Stimulated activated effector memory CD8-positive, alpha-beta T cell treated with anti-CD3 and anti-CD28 coated beads, Interleukin-12 subunit alpha, Interleukin-12 subunit beta, amount 100 ng/mL, for 72 hours (primary cell): ENCODE measurements around the gene RGS14.
A peak's percentile ranks its signal among the peaks of the same experiment; 100 is the strongest.
"Not testable (repeated sequence)": the region's sequence is repeated elsewhere in the genome, so short reads cannot be mapped to it uniquely, and the experiment has no call there.

Experiments used
- ATAC-seq: fragments of 150-1000 bp; cut with Tn5 transposase; 2 replicates; pipeline ENCODE4 v1.10.0; 2021
- DNase-seq, 2 donors: peaks; one replicate each; pipeline ENCODE4 v3.0.0; 2021 to 2022; ENCODE audit warnings: low spot score in 2 of 2
- H3K27ac Mint-ChIP-seq: one replicate; pipeline ENCODE4 v1.8.0; 2022; ENCODE audit warnings: mild to moderate bottlenecking, mixed read lengths
- H3K36me3 Mint-ChIP-seq: one replicate; pipeline ENCODE4 v1.8.0; 2022; ENCODE audit warnings: mild to moderate bottlenecking, mixed read lengths
- H3K4me1 Mint-ChIP-seq: one replicate; pipeline ENCODE4 v1.8.0; 2022; ENCODE audit warnings: mixed read lengths
- H3K4me3 Mint-ChIP-seq: one replicate; pipeline ENCODE4 v1.8.0; 2022; ENCODE audit warnings: mild to moderate bottlenecking, mixed read lengths
- H3K9me3 Mint-ChIP-seq: one replicate; pipeline ENCODE4 v1.8.0; 2022; ENCODE audit warnings: mixed read lengths

Gene RGS14

DNA sequence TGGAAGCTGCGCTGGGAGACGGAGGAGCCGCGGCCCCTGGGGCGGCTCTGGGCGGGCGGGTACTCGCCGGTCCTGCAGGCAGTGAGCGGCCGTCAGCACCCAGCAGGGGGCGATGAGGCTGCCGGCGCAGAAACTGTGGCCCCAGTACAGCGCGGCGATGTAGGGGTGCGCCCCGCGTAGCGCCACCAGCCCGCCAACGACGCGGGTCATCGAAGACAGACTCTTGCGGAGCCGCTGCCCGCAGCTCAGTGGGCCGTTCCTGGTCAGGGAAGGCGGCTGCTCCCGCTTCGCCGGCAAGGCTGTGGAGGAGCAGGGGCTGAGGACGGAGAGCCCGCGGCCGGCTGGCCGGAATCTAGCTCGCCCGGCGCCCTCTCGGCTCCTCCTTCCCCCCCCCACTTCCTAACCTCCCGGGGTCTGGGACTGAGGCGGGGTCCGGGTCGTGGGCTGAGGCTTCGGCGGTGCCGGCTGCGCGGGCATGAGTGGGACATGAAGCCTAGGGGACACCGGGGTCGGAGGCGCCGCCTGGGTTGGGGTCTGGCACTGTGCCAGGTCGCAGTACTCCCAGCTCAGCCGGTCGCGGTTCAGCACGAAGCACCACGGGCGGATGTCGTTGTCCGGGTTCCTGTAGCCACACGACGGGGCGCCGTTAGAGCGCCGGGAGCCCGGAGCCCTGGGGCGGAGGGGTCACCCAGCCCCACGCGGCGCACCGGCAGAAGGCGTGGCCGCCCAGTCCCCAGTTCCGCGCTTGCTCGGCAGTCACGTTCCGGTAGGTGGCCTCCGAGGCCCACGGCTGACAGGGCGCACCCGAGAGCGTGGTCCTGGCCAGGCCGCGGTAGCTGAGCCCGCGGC, 46.3 kb downstream of the RGS14 start:
- DNase-seq (peak; percentile 79 to 92), ATAC-seq (peak; percentile 93)
- Mint-ChIP-seq H3K4me1 (peaks cover 36% of the 10 kb centered on the region), H3K9me3 (no peaks in the 10 kb centered on the region), H3K27ac (peak overlapping the region; percentile 48), H3K4me3 (peak overlapping the region; percentile 82), H3K36me3 (no peaks in the 10 kb centered on the region)

DNA sequence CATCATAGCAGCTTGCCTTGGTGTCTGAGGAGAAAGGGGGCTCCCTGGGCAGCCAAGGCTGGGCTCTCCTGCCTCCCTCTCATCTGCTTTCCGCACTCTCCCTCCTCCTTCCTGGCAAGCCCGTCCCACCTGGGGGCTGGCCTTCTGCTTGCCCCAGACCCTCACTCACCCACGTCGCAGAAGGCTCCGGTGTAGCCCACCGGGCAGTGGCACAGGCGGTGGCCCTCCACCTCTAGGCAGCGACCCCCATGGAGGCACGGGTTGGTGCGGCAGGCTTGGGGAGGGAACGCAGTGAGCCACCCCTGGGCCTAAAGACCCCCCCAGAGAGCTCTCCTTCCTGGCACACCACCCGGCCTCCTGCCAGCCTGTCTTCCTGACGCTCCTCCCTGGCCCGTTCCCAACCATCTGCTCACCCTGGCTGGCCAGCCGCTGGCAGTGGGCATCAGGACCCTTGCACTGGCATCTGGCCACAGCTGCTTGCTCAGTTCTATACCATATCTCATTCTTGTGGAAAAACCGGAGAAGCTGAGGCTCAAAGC, 47.0 kb downstream of the RGS14 start:
- Mint-ChIP-seq H3K27ac (peak overlapping the region; percentile 63), H3K4me3 (peak overlapping the region; percentile 82), H3K4me1 (peaks cover 41% of the 10 kb centered on the region), H3K9me3 (no peaks in the 10 kb centered on the region), H3K36me3 (no peaks in the 10 kb centered on the region)
- DNase-seq: no peak
- ATAC-seq: no peak

DNA sequence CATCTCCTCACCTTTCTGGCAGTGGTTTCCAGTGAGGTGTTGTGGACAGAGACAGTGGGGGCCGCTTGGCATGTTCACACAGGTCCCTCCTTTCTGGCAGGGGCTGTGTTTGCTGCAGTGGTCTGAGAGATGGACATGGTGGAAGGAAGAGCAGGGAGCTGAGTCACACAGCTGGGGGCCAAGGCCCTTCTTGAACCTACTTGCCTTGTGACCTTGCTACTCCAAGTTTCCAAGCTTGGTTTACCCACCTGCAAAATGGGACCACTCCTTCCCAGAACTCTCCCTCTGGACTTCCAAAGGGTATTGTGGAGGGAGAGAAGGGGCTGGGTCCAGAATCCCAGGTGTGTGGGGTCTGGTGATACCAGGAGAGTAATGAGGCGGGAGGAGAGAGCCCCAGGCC, 47.6 kb downstream of the RGS14 start:
- peaks cover 42% of the 10 kb centered on the region for H3K4me1 Mint-ChIP-seq
- H3K36me3 Mint-ChIP-seq: no peaks in the 10 kb centered on the region
- H3K27ac Mint-ChIP-seq: peak overlapping the region; percentile 63
- ATAC-seq: no peak
- H3K4me3 Mint-ChIP-seq: peak overlapping the region; percentile 82
- DNase-seq: no peak
- no peaks in the 10 kb centered on the region for H3K9me3 Mint-ChIP-seq

DNA sequence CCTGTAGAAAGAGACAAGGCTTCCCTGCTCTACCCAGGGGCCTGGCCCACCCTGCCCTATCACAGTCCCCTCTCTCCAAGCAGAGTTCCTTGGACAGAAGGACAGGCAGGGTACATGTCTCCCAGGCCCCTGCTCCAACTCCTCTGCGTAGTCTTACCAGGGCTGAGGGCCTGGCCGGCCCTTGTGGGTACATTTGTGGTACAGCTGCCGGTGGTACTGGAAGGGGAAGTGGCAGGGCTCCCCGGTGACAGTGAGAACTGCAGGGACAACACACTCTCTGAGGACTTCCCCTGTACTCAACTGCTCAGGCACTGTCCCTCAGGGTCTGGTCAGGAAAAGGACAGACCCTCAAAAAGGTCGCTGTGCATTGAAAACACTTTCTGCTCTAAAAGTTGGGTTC, 48.1 kb downstream of the RGS14 start:
- H3K27ac Mint-ChIP-seq: peak overlapping the region; percentile 63
- H3K4me3 Mint-ChIP-seq: peak overlapping the region; percentile 82
- no peaks in the 10 kb centered on the region for H3K9me3 Mint-ChIP-seq
- ATAC-seq (no peak), DNase-seq (no peak)
- H3K4me1 Mint-ChIP-seq: peaks cover 47% of the 10 kb centered on the region
- no peaks in the 10 kb centered on the region for H3K36me3 Mint-ChIP-seq

DNA sequence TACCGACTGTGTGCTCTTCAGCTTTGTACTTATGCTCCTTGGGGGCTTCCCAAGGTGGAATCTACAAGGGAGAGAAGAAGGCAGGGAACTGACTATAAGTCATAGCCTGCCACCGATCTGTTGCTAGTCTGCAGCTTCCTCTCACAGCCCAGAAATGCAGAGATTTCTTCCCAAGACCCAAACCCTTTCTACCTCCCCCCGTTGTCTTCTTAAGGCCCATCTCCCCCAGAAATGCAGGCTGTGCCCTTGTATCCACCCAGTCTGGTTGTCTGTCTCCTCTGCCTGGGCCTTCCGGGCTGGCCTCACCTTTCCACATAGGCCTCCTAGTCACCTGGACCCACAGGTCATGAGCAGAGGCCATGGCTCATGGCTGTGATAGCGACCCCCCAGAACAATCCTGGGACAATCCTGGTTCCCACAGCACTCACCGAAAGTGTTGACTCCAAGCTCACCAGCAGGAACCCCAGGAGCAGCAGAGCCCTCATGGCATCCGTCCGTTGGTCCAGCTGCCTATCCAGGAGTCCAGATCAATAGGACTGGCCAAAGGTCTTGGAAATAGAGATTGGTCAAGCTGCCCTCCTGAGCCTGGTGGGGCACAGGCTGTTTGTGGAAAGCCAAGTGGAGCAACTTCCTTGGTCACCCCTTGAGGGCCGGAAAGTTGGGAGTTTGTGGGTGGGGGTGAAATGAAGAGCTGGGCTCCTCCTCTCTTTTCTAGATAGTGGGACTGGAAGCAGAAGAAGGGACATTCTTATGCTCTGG, 51.5 kb downstream of the RGS14 start, which contains the start of gene F12:
Gene F12, minus strand, starts transcription at position 522 of the 759 bp plus-strand sequence. Its CDS starts 37 bp downstream, at position 485.
- ATAC-seq (no peak), DNase-seq (no peak)
- H3K4me3 Mint-ChIP-seq: no peak within 1 kb of the TSS
- no peaks in the 10 kb centered on the region for H3K36me3 Mint-ChIP-seq
- H3K27ac Mint-ChIP-seq: peak within 1 kb of the TSS; percentile 51
- peaks cover 63% of the 10 kb centered on the region for H3K4me1 Mint-ChIP-seq
- H3K9me3 Mint-ChIP-seq: no peaks in the 10 kb centered on the region

DNA sequence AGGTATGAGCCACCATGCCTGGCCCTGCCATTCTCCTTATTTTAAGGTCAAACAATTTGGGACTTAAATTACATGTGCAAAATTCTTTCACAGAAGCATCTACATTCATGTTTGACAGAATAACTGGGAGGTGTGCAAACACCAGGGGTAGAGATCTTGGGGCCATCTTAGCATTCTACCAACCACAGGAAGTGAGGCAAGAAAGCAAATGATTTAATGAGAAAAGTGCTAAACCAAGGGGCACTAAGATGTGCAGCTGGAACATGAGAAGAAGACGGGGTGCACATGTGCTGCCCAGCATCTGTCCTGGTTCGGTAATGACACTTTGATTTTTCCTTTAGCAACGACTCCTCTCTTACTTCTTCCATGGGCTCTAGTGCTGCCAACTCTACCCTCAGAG, 52.9 kb downstream of the RGS14 start:
- no peak overlapping the region for H3K4me3 Mint-ChIP-seq
- peak overlapping the region; percentile 51 for H3K27ac Mint-ChIP-seq
- H3K36me3 Mint-ChIP-seq: no peaks in the 10 kb centered on the region
- peaks cover 51% of the 10 kb centered on the region for H3K4me1 Mint-ChIP-seq
- ATAC-seq (no peak), DNase-seq (no peak)
- no peaks in the 10 kb centered on the region for H3K9me3 Mint-ChIP-seq

DNA sequence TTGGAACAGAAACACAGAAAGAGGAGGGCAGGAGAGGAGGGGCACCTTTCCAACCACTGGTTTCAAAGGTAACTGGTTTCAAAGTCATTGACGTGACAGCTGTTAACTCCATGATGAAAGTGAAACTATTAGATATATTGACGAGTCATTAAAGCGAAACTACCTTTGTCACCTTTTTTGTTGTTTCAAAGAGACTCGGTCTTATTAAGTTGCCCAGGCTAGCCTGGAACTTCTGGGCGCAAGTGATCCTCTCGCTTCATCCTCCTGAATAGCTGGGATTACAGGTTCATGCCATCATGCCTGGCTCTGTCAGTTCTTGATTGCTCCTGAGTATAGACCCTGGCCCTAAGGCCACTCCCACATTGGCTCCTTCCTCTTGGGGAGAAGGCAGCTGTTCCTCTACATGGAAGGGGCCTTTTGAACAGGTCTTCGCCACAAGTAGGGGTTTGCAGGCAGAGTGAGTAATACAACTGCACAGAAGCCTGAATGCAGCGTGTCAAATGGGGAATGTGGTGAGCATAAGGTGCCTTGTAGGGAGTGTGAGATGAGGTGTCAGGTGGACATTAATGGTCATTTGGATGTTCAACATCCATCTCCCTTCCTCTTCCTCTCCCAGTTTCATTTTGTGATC, 55.0 kb downstream of the RGS14 start:
- Mint-ChIP-seq H3K9me3 (no peaks in the 10 kb centered on the region), H3K4me3 (peak overlapping the region; percentile 59), H3K36me3 (no peaks in the 10 kb centered on the region), H3K27ac (peak overlapping the region; percentile 58), H3K4me1 (peaks cover 45% of the 10 kb centered on the region)
- ATAC-seq: peak; percentile 91
- DNase-seq: peak in 1 of 2 donors; percentile 60

DNA sequence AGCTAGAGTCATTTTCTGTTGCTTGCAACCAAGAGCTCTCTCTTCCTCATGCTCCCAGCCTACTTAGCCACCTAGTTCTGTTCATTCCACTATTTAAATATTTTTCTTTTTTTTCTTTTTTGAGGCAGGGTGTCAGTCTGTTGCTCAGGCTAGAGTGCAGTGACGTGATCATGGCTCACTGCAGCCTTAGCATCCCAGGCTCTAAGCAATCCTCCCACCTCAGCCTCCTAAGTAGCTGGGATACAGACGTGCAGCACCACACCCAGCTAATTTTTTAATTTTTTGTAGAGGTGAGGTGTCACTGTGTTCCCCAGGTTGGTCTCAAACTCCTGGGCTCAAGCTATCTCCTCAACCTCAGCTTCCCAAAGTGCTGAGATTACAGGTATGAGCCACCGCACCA, 56.8 kb downstream of the RGS14 start:
- peaks cover 38% of the 10 kb centered on the region for H3K4me1 Mint-ChIP-seq
- no peaks in the 10 kb centered on the region for H3K36me3 Mint-ChIP-seq
- no peaks in the 10 kb centered on the region for H3K9me3 Mint-ChIP-seq
- DNase-seq: no peak
- no peak overlapping the region for H3K27ac Mint-ChIP-seq
- ATAC-seq: no peak
- no peak overlapping the region for H3K4me3 Mint-ChIP-seq

DNA sequence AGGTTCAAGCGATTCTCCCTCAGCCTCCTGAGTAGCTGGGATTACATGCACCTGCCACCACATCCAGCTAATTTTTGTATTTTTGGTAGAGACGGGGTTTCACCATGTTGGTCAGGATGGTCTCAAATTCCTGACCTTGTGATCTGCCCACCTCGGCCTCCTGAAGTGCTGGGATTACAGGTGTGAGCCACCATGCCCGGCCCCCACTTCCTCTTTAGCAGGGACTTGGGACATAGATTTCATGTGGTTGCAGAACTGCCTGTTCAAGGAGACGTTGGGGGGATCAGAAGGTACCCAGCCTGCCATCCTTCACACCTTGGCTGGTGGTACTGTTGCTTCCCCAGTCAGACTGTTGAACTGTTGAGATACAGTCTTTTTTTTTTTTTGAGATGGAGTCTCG, 59.4 kb downstream of the RGS14 start:
- ATAC-seq, H3K4me3 Mint-ChIP-seq, H3K9me3 Mint-ChIP-seq, H3K27ac Mint-ChIP-seq, H3K36me3 Mint-ChIP-seq, DNase-seq: not testable (repeated sequence)
- peaks cover 19% of the 10 kb centered on the region for H3K4me1 Mint-ChIP-seq

DNA sequence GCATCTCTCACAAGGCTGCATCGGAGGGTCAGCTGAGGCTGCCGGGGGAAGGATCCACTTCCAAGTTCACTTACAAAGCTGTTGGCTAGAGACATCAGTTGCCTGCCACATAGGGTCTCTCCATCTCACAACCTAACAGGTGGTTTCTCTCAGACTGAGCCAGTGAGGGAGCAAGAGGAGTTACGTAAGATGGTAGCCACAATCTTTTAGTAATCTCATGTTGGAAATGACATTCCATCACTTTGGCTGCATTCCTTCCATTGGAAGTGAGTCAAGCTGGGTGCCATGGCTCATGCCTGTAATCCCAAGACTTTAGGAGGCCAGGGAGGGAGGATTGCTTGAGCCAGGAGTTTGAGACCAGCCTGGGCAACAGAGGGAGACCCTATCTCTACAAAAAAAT, 61.3 kb downstream of the RGS14 start:
- peak overlapping the region; percentile 26 for H3K27ac Mint-ChIP-seq
- no peak overlapping the region for H3K4me3 Mint-ChIP-seq
- no peaks in the 10 kb centered on the region for H3K9me3 Mint-ChIP-seq
- no peaks in the 10 kb centered on the region for H3K36me3 Mint-ChIP-seq
- DNase-seq (no peak), ATAC-seq (no peak)
- peaks cover 3% of the 10 kb centered on the region for H3K4me1 Mint-ChIP-seq

DNA sequence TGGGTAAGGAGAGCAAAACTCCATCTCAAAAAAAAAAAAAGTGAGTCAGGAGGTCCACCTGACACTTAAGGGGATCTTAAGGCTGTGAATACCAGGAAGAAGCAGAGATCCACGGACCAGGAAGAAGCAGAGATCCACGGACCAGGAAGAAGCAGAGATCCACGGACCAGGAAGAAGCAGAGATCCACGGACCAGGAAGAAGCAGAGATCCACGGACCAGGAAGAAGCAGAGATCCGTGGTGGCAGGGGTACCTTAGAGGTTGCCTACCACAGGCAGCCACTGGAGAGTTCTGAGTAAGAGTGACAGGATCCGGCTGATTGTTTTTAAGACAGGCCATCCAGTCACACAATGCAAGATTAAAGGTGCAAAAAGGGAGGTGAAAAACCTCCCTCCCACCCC, 62.7 kb downstream of the RGS14 start:
- not testable (repeated sequence) for H3K27ac Mint-ChIP-seq, H3K36me3 Mint-ChIP-seq, H3K4me3 Mint-ChIP-seq, ATAC-seq, DNase-seq, H3K9me3 Mint-ChIP-seq
- peaks cover 14% of the 10 kb centered on the region for H3K4me1 Mint-ChIP-seq

DNA sequence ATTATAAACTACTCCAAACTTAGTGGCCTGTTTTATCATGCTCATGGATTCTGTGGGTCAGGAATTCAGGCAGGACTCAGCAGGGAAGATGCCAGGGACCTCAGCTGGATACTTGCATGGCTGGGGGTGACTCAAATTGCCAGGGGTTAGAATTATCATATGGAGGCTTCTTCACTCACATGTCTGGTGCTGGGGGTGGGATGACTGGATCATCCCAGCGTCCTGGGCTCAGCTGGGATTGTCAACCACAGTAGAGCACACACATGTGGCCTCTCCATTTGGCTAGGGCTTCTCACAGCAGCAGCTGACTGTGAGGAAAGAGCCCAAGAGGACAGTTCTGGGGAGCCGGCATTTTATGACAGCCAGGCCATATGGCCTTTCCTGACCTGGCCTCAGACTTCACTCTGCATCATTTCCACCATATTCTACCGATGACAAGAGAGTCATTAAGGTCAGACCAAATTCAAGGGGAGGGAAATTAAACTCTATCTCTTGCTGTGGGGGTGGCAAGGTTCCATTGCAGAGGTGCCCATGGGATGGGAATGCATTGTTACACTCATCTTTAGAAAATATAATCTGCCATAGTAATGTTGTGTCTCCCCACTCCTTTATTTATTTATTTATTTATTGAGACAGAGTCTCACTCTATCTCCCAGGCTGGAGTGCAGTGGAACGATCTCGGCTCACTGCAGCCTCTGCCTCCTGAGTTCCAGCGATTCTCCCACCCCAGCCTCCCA, 63.5 kb downstream of the RGS14 start:
- DNase-seq (no peak), ATAC-seq (no peak)
- Mint-ChIP-seq H3K9me3 (no peaks in the 10 kb centered on the region), H3K4me1 (peaks cover 21% of the 10 kb centered on the region), H3K4me3 (no peak overlapping the region), H3K36me3 (peaks cover 10% of the 10 kb centered on the region), H3K27ac (no peak overlapping the region)
